Stimulated activated CD4-positive, alpha-beta T cell treated with anti-CD3 and anti-CD28 coated beads, TNF-alpha, amount 100 ng/mL, for 48 hours (primary cell): ENCODE results near the gene SIRPG.
A peak's percentile ranks its signal among the peaks of the same experiment; 100 is the strongest.
"Not testable (repeated sequence)": the region's sequence is repeated elsewhere in the genome, so short reads cannot be mapped to it uniquely, and the experiment has no call there.

Source experiments
- DNase-seq, 3 donors: peaks; one replicate each; pipeline ENCODE4 v3.0.0-alpha.2; 2020; ENCODE audit warnings: low read depth in 3 of 3

SIRPG gene

GRCh38 chr20:1671891-1672669 lies 14.5 kb upstream of the SIRPG start:
- DNase-seq: no peak

GRCh38 chr20:1669304-1669703 lies 11.7 kb upstream of the SIRPG start:
- no peak for DNase-seq

GRCh38 chr20:1667502-1668085 lies 10.0 kb upstream of the SIRPG start:
- no peak for DNase-seq

- DNase-seq: no peak
Observed at GRCh38 chr20:1666802-1667201, 9.2 kb upstream of the SIRPG start.

- DNase-seq: no peak
Observed at GRCh38 chr20:1665345-1665744, 7.8 kb upstream of the SIRPG start.

- peak in 1 of 3 donors; percentile 43 for DNase-seq
Observed at GRCh38 chr20:1664911-1665310, 7.3 kb upstream of the SIRPG start.

GRCh38 chr20:1663917-1664316 lies 6.3 kb upstream of the SIRPG start:
- no peak for DNase-seq

- DNase-seq: no peak
Observed at GRCh38 chr20:1661542-1662299, 4.1 kb upstream of the SIRPG start.

GRCh38 chr20:1660246-1660645 lies 2.7 kb upstream of the SIRPG start:
- no peak for DNase-seq

GRCh38 chr20:1656844-1657243 lies 735 bp downstream of the SIRPG start:
- DNase-seq: no peak

- DNase-seq: no peak
Observed at GRCh38 chr20:1654996-1655395, 2.6 kb downstream of the SIRPG start.

GRCh38 chr20:1652960-1653359 lies 4.6 kb downstream of the SIRPG start:
- no peak for DNase-seq

- DNase-seq: no peak
Observed at GRCh38 chr20:1652104-1652503, 5.5 kb downstream of the SIRPG start.

- no peak for DNase-seq
Observed at GRCh38 chr20:1651268-1652058, 6.1 kb downstream of the SIRPG start.

- DNase-seq: no peak
Observed at GRCh38 chr20:1648101-1648500, 9.5 kb downstream of the SIRPG start.

- peak in 1 of 3 donors; percentile 39 for DNase-seq
Observed at GRCh38 chr20:1646975-1647431, 10.6 kb downstream of the SIRPG start.

- DNase-seq: no peak
Observed at GRCh38 chr20:1644101-1644962, 13.2 kb downstream of the SIRPG start.

- not testable (repeated sequence) for DNase-seq
Observed at GRCh38 chr20:1638643-1639042, 18.9 kb downstream of the SIRPG start.

- DNase-seq: no peak
Observed at GRCh38 chr20:1637755-1638154, 19.8 kb downstream of the SIRPG start.

GRCh38 chr20:1637226-1637625 lies 20.4 kb downstream of the SIRPG start:
- DNase-seq: no peak

GRCh38 chr20:1636621-1637020 lies 21.0 kb downstream of the SIRPG start:
- DNase-seq: no peak
